ENCODE results near the gene SLC15A4. TPM values are rescaled to one million over a fixed set of nuclear protein-coding genes. Genes with fewer than 3 reads are reported as not detected.

The SLC15A4 gene
- total RNA-seq, 3 donors from 2014 or later = 15.4 to 23.4 (median 15.7) TPM

- TF ChIP-seq CTCF (IDR thresholded peaks at IDR 0.05) = no peak
- Histone ChIP-seq H3K36me3 (ENCODE audit: low read depth) (no peaks in the 10 kb centered on the region), H3K4me3 (no peak overlapping the region), H3K9me3 (no peaks in the 10 kb centered on the region), H3K4me1 (ENCODE audit: low read depth) (no peaks in the 10 kb centered on the region)
- DNase-seq (no peak), ATAC-seq (no peak)
- intact Hi-C loops (cut with DNase I, micrococcal nuclease) = no loop called here
Observed at GRCh38 chr12:128761379-128761790, 62.4 kb downstream of the SLC15A4 start.

- no peaks in the 10 kb centered on the region for H3K36me3 ChIP-seq (ENCODE audit: low read depth)
- no peak for TF ChIP-seq CTCF (IDR thresholded peaks at IDR 0.05)
- H3K4me1 ChIP-seq (ENCODE audit: low read depth) = no peaks in the 10 kb centered on the region
- ATAC-seq = no peak
- intact Hi-C loops (cut with DNase I, micrococcal nuclease) = no loop called here
- H3K9me3 ChIP-seq = no peaks in the 10 kb centered on the region
- no peak for DNase-seq
- H3K4me3 ChIP-seq = no peak overlapping the region
Observed at GRCh38 chr12:128755566-128755965, 68.2 kb downstream of the SLC15A4 start.

DNA sequence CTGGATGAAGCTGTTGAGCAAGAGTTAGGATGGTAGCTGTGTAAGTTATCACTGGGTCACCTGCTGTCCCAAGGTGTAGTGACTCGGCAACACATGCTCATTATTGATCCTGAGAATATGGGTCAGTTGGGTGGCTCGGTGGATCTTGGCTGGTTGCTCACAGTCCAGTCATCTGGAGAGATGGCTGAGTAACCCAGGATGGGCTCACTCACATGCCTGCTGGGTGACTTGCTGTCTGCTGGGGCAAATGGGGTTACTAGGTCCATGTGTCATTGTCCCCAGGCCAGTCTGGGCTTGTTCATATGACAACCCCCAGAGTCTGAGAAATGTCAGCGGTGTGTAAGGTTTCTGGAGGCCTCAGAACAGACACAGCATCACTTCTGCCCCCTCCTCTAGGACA is 69.5 kb downstream of the SLC15A4 start:
- Histone ChIP-seq H3K4me3 (no peak overlapping the region), H3K9me3 (no peaks in the 10 kb centered on the region), H3K4me1 (ENCODE audit: low read depth) (no peaks in the 10 kb centered on the region), H3K36me3 (ENCODE audit: low read depth) (no peaks in the 10 kb centered on the region)
- DNase-seq (no peak), ATAC-seq (no peak)
- intact Hi-C loops (cut with DNase I, micrococcal nuclease) = no loop called here
- no peak for TF ChIP-seq CTCF (IDR thresholded peaks at IDR 0.05)

DNA sequence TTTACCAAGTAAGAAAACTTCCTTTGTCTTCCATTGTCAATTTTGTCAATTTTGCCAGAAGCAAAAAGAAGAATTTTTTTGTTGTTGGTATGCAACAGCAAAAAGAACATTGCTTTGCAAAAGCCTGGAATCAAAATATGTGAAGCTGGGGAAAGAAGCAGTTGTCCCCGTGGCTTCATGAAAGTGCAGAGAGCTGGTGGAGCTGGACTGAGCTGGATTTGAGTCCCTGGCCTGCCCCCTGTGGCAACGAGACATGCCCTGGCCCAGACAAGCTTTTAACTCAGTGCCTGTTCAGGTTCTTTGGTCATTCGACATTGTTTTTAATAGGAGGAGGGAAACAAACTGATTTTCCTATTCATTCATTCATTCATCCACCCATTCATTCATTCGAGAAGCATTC is 70.3 kb downstream of the SLC15A4 start:
- H3K4me3 ChIP-seq = no peak overlapping the region
- no peak for TF ChIP-seq CTCF (IDR thresholded peaks at IDR 0.05)
- DNase-seq (no peak), ATAC-seq (no peak)
- H3K9me3 ChIP-seq = no peaks in the 10 kb centered on the region
- no peaks in the 10 kb centered on the region for H3K36me3 ChIP-seq (ENCODE audit: low read depth)
- intact Hi-C loops (cut with DNase I, micrococcal nuclease) = no loop called here
- no peaks in the 10 kb centered on the region for H3K4me1 ChIP-seq (ENCODE audit: low read depth)

DNA sequence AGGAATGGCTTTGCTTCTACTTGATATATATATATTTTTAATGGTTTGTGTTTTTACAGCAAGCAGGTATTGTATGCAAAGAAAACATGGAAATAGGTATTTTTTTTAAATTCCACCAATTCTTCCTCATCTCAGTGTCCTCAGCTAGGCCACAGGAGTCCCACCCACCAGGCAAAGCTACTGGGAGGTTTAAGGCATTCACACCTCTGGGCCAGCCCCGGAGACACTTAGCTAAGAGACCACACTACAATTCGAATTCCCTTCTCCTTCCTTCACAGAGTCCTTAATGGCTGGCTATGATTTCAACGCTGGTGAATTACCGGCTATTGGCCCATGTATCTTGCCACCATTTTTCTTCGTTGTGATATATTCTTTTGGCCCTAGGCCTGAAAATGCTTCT is 71.4 kb downstream of the SLC15A4 start:
- Histone ChIP-seq H3K36me3 (ENCODE audit: low read depth) (no peaks in the 10 kb centered on the region), H3K4me3 (no peak overlapping the region), H3K4me1 (ENCODE audit: low read depth) (no peaks in the 10 kb centered on the region), H3K9me3 (no peaks in the 10 kb centered on the region)
- no peak for TF ChIP-seq CTCF (IDR thresholded peaks at IDR 0.05)
- ATAC-seq (no peak), DNase-seq (no peak)
- intact Hi-C loops (cut with DNase I, micrococcal nuclease) = no loop called here

GRCh38 chr12:128747441-128747840 is 76.3 kb downstream of the SLC15A4 start:
- no peaks in the 10 kb centered on the region for H3K9me3 ChIP-seq
- DNase-seq (no peak), ATAC-seq (no peak)
- no peaks in the 10 kb centered on the region for H3K4me1 ChIP-seq (ENCODE audit: low read depth)
- intact Hi-C loops (cut with DNase I, micrococcal nuclease) = no loop called here
- no peaks in the 10 kb centered on the region for H3K36me3 ChIP-seq (ENCODE audit: low read depth)
- no peak for TF ChIP-seq CTCF (IDR thresholded peaks at IDR 0.05)
- H3K4me3 ChIP-seq = no peak overlapping the region
